Peyer's patch (tissue), 4 donors: ENCODE results near the gene CNTNAP2.

ENCODE experiments used
- POLR2A ChIP-seq, 2 donors: fragments of 450-650 bp; IDR thresholded peaks; one replicate each; pipeline ENCODE4 v1.5.1; 2017; ENCODE audit warnings: antibody characterized with exemption in 2 of 2, mild to moderate bottlenecking in 2 of 2, moderate library complexity in 2 of 2
- TF ChIP-seq, protein P1 (sequence below), 6 experiments: fragments of 450-650 bp in 4 of 6; fragments of 200-600 bp in 2 of 6; sonication (generic) in 1 of 6; IDR thresholded peaks; one replicate each; pipeline ENCODE4 v1.5.1; 2017 to 2019; ENCODE audit warnings: antibody characterized with exemption in 6 of 6, mild to moderate bottlenecking in 3 of 6, moderate library complexity in 1 of 6

DNA sequence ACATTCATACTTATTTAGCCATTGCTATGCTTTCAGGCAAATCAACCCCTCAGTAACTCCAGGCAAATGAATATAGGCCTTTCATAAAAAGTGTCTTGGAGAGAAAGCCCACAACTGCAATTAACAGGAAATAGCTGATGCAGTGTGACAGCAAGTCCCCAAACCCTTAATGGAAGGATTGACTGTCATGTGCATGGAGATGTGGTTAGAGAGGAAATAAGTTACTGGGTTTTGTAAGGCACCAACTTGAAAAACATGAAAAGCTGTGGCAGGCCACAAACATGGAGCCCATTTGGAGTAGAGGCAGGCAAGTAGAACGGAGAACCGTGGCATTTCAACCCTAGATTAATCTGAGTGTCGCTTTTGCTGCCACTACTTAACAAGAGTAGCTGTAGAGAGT lies 1924.6 kb downstream of the CNTNAP2 start:
- TF ChIP-seq, protein P1, sequence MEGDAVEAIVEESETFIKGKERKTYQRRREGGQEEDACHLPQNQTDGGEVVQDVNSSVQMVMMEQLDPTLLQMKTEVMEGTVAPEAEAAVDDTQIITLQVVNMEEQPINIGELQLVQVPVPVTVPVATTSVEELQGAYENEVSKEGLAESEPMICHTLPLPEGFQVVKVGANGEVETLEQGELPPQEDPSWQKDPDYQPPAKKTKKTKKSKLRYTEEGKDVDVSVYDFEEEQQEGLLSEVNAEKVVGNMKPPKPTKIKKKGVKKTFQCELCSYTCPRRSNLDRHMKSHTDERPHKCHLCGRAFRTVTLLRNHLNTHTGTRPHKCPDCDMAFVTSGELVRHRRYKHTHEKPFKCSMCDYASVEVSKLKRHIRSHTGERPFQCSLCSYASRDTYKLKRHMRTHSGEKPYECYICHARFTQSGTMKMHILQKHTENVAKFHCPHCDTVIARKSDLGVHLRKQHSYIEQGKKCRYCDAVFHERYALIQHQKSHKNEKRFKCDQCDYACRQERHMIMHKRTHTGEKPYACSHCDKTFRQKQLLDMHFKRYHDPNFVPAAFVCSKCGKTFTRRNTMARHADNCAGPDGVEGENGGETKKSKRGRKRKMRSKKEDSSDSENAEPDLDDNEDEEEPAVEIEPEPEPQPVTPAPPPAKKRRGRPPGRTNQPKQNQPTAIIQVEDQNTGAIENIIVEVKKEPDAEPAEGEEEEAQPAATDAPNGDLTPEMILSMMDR (IDR thresholded peaks at IDR 0.05): no peak
- TF ChIP-seq POLR2A (IDR thresholded peaks at IDR 0.05): no peak
